ENCODE measurements around the gene OTP.
A peak's percentile ranks its signal among the peaks of the same experiment; 100 is the strongest.

Gene OTP

GRCh38 chr5:77649776-77650175 is 11.3 kb upstream of the OTP start:
- Histone ChIP-seq H3K4me1 (no peaks in the 10 kb centered on the region), H4K20me1 (peaks cover 16% of the 10 kb centered on the region), H3K4me2 (no peak overlapping the region), H3K9ac (no peak overlapping the region), H3K4me3 (no peak overlapping the region), H3K27me3 (peaks cover 45% of the 10 kb centered on the region), H3K36me3 (no peaks in the 10 kb centered on the region), H3K9me3 (no peaks in the 10 kb centered on the region), H3K27ac (no peak overlapping the region)
- TF ChIP-seq Cebpa-rat (IDR thresholded peaks at IDR 0.05), result no peak

GRCh38 chr5:77645995-77646639 is 7.6 kb upstream of the OTP start:
- Histone ChIP-seq H3K9me3 (peaks cover 5% of the 10 kb centered on the region; the same call in 1 of the 2 replicates), H3K4me1 (no peaks in the 10 kb centered on the region), H3K27ac (no peak overlapping the region), H3K27me3 (peaks cover 82% of the 10 kb centered on the region), H3K36me3 (no peaks in the 10 kb centered on the region), H3K4me3 (peak overlapping the region; percentile 46; the same call in 1 of the 2 replicates), H4K20me1 (peaks cover 53% of the 10 kb centered on the region), H3K9ac (no peak overlapping the region), H3K4me2 (no peak overlapping the region)
- TF ChIP-seq Cebpa-rat (IDR thresholded peaks at IDR 0.05), result no peak

GRCh38 chr5:77645158-77645994 is 6.9 kb upstream of the OTP start:
- no peak overlapping the region for H3K9ac ChIP-seq
- peaks cover 89% of the 10 kb centered on the region for H3K27me3 ChIP-seq
- H3K4me3 ChIP-seq, result peak overlapping the region; percentile 46
- H3K36me3 ChIP-seq, result no peaks in the 10 kb centered on the region
- no peak for TF ChIP-seq Cebpa-rat (IDR thresholded peaks at IDR 0.05)
- H3K4me2 ChIP-seq, result peak overlapping the region; percentile 66
- no peak overlapping the region for H3K27ac ChIP-seq
- H4K20me1 ChIP-seq, result peaks cover 60% of the 10 kb centered on the region
- H3K4me1 ChIP-seq, result no peaks in the 10 kb centered on the region
- peaks cover 12% of the 10 kb centered on the region for H3K9me3 ChIP-seq

- TF ChIP-seq Cebpa-rat (IDR thresholded peaks at IDR 0.05), result no peak
- Histone ChIP-seq H3K4me1 (no peaks in the 10 kb centered on the region), H3K4me3 (no peak overlapping the region), H3K4me2 (no peak overlapping the region), H3K9me3 (peaks cover 15% of the 10 kb centered on the region), H3K27ac (no peak overlapping the region), H3K9ac (no peak overlapping the region), H3K36me3 (no peaks in the 10 kb centered on the region), H3K27me3 (peaks cover 97% of the 10 kb centered on the region), H4K20me1 (peaks cover 69% of the 10 kb centered on the region)
These were observed 6.1 kb upstream of the OTP start for GRCh38 chr5:77644371-77645157.

- H3K27ac ChIP-seq, result no peak overlapping the region
- peaks cover 76% of the 10 kb centered on the region for H4K20me1 ChIP-seq
- H3K9ac ChIP-seq, result no peak overlapping the region
- H3K4me2 ChIP-seq, result no peak overlapping the region
- H3K27me3 ChIP-seq, result peaks cover 99% of the 10 kb centered on the region
- H3K36me3 ChIP-seq, result no peaks in the 10 kb centered on the region
- no peaks in the 10 kb centered on the region for H3K4me1 ChIP-seq
- H3K4me3 ChIP-seq, result no peak overlapping the region
- no peak for TF ChIP-seq Cebpa-rat (IDR thresholded peaks at IDR 0.05)
- H3K9me3 ChIP-seq, result peaks cover 20% of the 10 kb centered on the region
These were observed 5.3 kb upstream of the OTP start for GRCh38 chr5:77643654-77644370.

GRCh38 chr5:77642738-77643653 is 4.5 kb upstream of the OTP start:
- peaks cover 100% of the 10 kb centered on the region for H3K27me3 ChIP-seq

GRCh38 chr5:77641963-77642737 is 3.6 kb upstream of the OTP start:
- Histone ChIP-seq H4K20me1 (peaks cover 85% of the 10 kb centered on the region), H3K4me1 (no peaks in the 10 kb centered on the region), H3K4me2 (no peak overlapping the region), H3K27me3 (peaks cover 100% of the 10 kb centered on the region), H3K9ac (no peak overlapping the region), H3K4me3 (no peak overlapping the region), H3K27ac (no peak overlapping the region), H3K9me3 (peaks cover 36% of the 10 kb centered on the region), H3K36me3 (no peaks in the 10 kb centered on the region)
- no peak for TF ChIP-seq Cebpa-rat (IDR thresholded peaks at IDR 0.05)

More at GRCh38 chr5:77642738-77643653, 4.5 kb upstream of the OTP start:
- Histone ChIP-seq H3K4me1 (no peaks in the 10 kb centered on the region), H3K4me3 (no peak overlapping the region), H3K9me3 (peaks cover 27% of the 10 kb centered on the region), H3K36me3 (no peaks in the 10 kb centered on the region), H3K4me2 (no peak overlapping the region), H4K20me1 (peaks cover 82% of the 10 kb centered on the region), H3K27ac (no peak overlapping the region), H3K9ac (no peak overlapping the region)
- TF ChIP-seq Cebpa-rat (IDR thresholded peaks at IDR 0.05), result no peak

GRCh38 chr5:77641397-77641943 is 3.0 kb upstream of the OTP start:
- Histone ChIP-seq H3K4me1 (no peaks in the 10 kb centered on the region), H3K9ac (no peak overlapping the region), H4K20me1 (peaks cover 85% of the 10 kb centered on the region), H3K4me2 (no peak overlapping the region), H3K27ac (no peak overlapping the region), H3K36me3 (no peaks in the 10 kb centered on the region), H3K9me3 (peaks cover 43% of the 10 kb centered on the region), H3K27me3 (peaks cover 100% of the 10 kb centered on the region), H3K4me3 (no peak overlapping the region)
- TF ChIP-seq Cebpa-rat (IDR thresholded peaks at IDR 0.05), result no peak

All from BLaER1 (cell line).